Caco-2 (cell line): ENCODE measurements around the gene SEC14L5. TPM values are rescaled to one million over a fixed set of nuclear protein-coding genes. Genes with fewer than 3 reads are reported as not detected.

ENCODE experiments used
- BruUV-seq: library from RNA; stranded (reverse); fragments of 400-500 nt; replicated peaks from 2 replicates; lab custom pipeline; 2021; lab: Mats Ljungman, UMichigan
- CTCF ChIA-PET: fragments of 300-600 bp; sonication (Branson Sonifier 250); formaldehyde crosslinking; loops from one replicate; lab custom pipeline; 2022; ENCODE audit warnings: antibody characterized with exemption; lab: Charles Lee
- POLR2A ChIA-PET: fragments of 300-600 bp; sonication (Branson Sonifier 250); formaldehyde crosslinking; loops from one replicate; lab custom pipeline; 2022; ENCODE audit warnings: antibody characterized with exemption; lab: Charles Lee
- DNase-seq, 2 experiments: peaks; one replicate each; pipeline versions ENCODE4 v3.0.0 to v3.0.0-alpha.2; 2020 to 2022
- H3K27me3 ChIP-seq: replicated peaks from 2 replicates; pipeline ENCODE4 v1.6.0; 2011; ENCODE audit warnings: low read length; ENCODE audit not compliant: control insufficient read depth, insufficient read depth
- H3K36me3 ChIP-seq: 2 replicates; pipeline ENCODE4 v1.5.1; 2011; ENCODE audit warnings: low read length; ENCODE audit not compliant: control insufficient read depth, insufficient read depth
- H3K4me1 ChIP-seq: fragments of 250-450 bp; sonication (Bioruptor Pico); 2 replicates; pipeline ENCODE4 v1.5.1; 2020; ENCODE audit warnings: mild to moderate bottlenecking
- H3K4me3 ChIP-seq: 2 replicates; pipeline ENCODE4 v1.5.1; 2011; ENCODE audit warnings: low read depth, mild to moderate bottlenecking, control low read depth, low read length
- H3K9me3 ChIP-seq: fragments of 250-450 bp; sonication (Bioruptor Pico); 2 replicates; pipeline ENCODE4 v1.5.1; 2020; ENCODE audit warnings: mild to moderate bottlenecking, moderate library complexity
- H3K27ac Mint-ChIP-seq: one replicate; pipeline ENCODE4 v1.8.0; 2022; ENCODE audit warnings: mixed read lengths; ENCODE audit not compliant: unreplicated experiment
- H3K27me3 Mint-ChIP-seq: one replicate; pipeline ENCODE4 v1.8.0; 2022; ENCODE audit warnings: mixed read lengths; ENCODE audit not compliant: insufficient read depth, unreplicated experiment
- H3K36me3 Mint-ChIP-seq: one replicate; pipeline ENCODE4 v1.8.0; 2022; ENCODE audit warnings: mild to moderate bottlenecking, mixed read lengths; ENCODE audit not compliant: insufficient read depth, unreplicated experiment
- H3K4me1 Mint-ChIP-seq: one replicate; pipeline ENCODE4 v1.8.0; 2022; ENCODE audit warnings: low read depth, mixed read lengths; ENCODE audit not compliant: unreplicated experiment
- H3K4me3 Mint-ChIP-seq: one replicate; pipeline ENCODE4 v1.8.0; 2022; ENCODE audit warnings: mild to moderate bottlenecking, moderate library complexity, mixed read lengths; ENCODE audit not compliant: unreplicated experiment
- H3K9me3 Mint-ChIP-seq: one replicate; pipeline ENCODE4 v1.8.0; 2022; ENCODE audit warnings: mixed read lengths; ENCODE audit not compliant: unreplicated experiment
- CTCF ChIP-seq, 2 experiments: fragments of 200-600 bp in 1 of 2; IDR thresholded peaks; 1 replicate in 1 of 2; 2 replicates in 1 of 2; pipeline versions ENCODE4 v1.5.1 to v1.8.0; 2011 to 2022; ENCODE audit warnings: antibody characterized with exemption in 1 of 2, control low read depth in 1 of 2, inconsistent platforms in 1 of 2, low read depth in 1 of 2, low read length in 1 of 2, mild to moderate bottlenecking in 1 of 2, moderate library complexity in 1 of 2; ENCODE audit not compliant: insufficient read depth in 1 of 2, severe bottlenecking in 1 of 2, unreplicated experiment in 1 of 2
- intact Hi-C: fragments of 100-400 bp; cut with micrococcal nuclease; formaldehyde crosslinking; loops from one replicate; pipeline ENCODE4 v1.10.0; 2022; ENCODE audit not compliant: unreplicated experiment
- total RNA-seq: library from RNA; stranded (reverse); gene quantifications from 2 replicates; pipeline ENCODE4 v1.2.3, GENCODE V29; 2022

SEC14L5 gene
- total RNA-seq, 1 experiment from 2014 or later: 0.14 TPM

GRCh38 chr16:5002699-5003143, 44.6 kb downstream of the SEC14L5 start:
- peaks cover 8% of the 10 kb centered on the region for H3K27me3 Mint-ChIP-seq
- H3K4me1 ChIP-seq: no peaks in the 10 kb centered on the region
- no peaks in the 10 kb centered on the region for H3K9me3 Mint-ChIP-seq
- H3K36me3 Mint-ChIP-seq: no peaks in the 10 kb centered on the region
- H3K4me3 ChIP-seq: no peak overlapping the region
- H3K36me3 ChIP-seq: no peaks in the 10 kb centered on the region
- no peaks in the 10 kb centered on the region for H3K9me3 ChIP-seq
- ChIA-PET POLR2A (no interaction called here), CTCF (no interaction called here)
- H3K4me1 Mint-ChIP-seq: no peaks in the 10 kb centered on the region
- TF ChIP-seq CTCF (IDR thresholded peaks at IDR 0.05; ENCODE audit: insufficient read depth in 1 of 2, low read depth in 1 of 2, low read length in 1 of 2, severe bottlenecking in 1 of 2, unreplicated experiment in 1 of 2): no peak
- no peak overlapping the region for H3K27ac Mint-ChIP-seq
- no peaks in the 10 kb centered on the region; the same call in 1 of the 2 replicates for H3K27me3 ChIP-seq
- no peak overlapping the region for H3K4me3 Mint-ChIP-seq
- no TSS peak for BruUV-seq
- no peak for DNase-seq
- intact Hi-C loops: no loop called here

GRCh38 chr16:5003211-5003610, 45.1 kb downstream of the SEC14L5 start:
- TF ChIP-seq CTCF (IDR thresholded peaks at IDR 0.05; ENCODE audit: insufficient read depth in 1 of 2, low read depth in 1 of 2, low read length in 1 of 2, severe bottlenecking in 1 of 2, unreplicated experiment in 1 of 2): no peak
- ChIA-PET POLR2A (no interaction called here), CTCF (no interaction called here)
- intact Hi-C loops: no loop called here
- Histone ChIP-seq H3K27me3 (no peaks in the 10 kb centered on the region; the same call in 1 of the 2 replicates), H3K4me1 (no peaks in the 10 kb centered on the region), H3K36me3 (no peaks in the 10 kb centered on the region), H3K9me3 (no peaks in the 10 kb centered on the region), H3K4me3 (no peak overlapping the region)
- no peaks in the 10 kb centered on the region for H3K36me3 Mint-ChIP-seq
- DNase-seq: no peak
- no peaks in the 10 kb centered on the region for H3K4me1 Mint-ChIP-seq
- no peak overlapping the region for H3K4me3 Mint-ChIP-seq
- peaks cover 8% of the 10 kb centered on the region for H3K27me3 Mint-ChIP-seq
- H3K27ac Mint-ChIP-seq: no peak overlapping the region
- H3K9me3 Mint-ChIP-seq: no peaks in the 10 kb centered on the region
- no TSS peak for BruUV-seq

- no TSS peak for BruUV-seq
- Histone ChIP-seq H3K4me1 (no peaks in the 10 kb centered on the region), H3K36me3 (no peaks in the 10 kb centered on the region), H3K27me3 (no peaks in the 10 kb centered on the region; the same call in 1 of the 2 replicates), H3K4me3 (no peak overlapping the region), H3K9me3 (no peaks in the 10 kb centered on the region)
- peaks cover 6% of the 10 kb centered on the region for H3K27me3 Mint-ChIP-seq
- TF ChIP-seq CTCF (IDR thresholded peaks at IDR 0.05; ENCODE audit: insufficient read depth in 1 of 2, low read depth in 1 of 2, low read length in 1 of 2, severe bottlenecking in 1 of 2, unreplicated experiment in 1 of 2): no peak
- no peak overlapping the region for H3K27ac Mint-ChIP-seq
- H3K9me3 Mint-ChIP-seq: no peaks in the 10 kb centered on the region
- intact Hi-C loops: no loop called here
- no peak for DNase-seq
- no peak overlapping the region for H3K4me3 Mint-ChIP-seq
- POLR2A ChIA-PET: no interaction called here
- no peaks in the 10 kb centered on the region for H3K36me3 Mint-ChIP-seq
- no peaks in the 10 kb centered on the region for H3K4me1 Mint-ChIP-seq
- CTCF ChIA-PET: no interaction called here
These were observed 45.7 kb downstream of the SEC14L5 start for GRCh38 chr16:5003828-5004227.
